ENCODE measurements around the gene HK2.
"Not testable (repeated sequence)": the region's sequence is repeated elsewhere in the genome, so short reads cannot be mapped to it uniquely, and the experiment has no call there.

Gene HK2

DNA sequence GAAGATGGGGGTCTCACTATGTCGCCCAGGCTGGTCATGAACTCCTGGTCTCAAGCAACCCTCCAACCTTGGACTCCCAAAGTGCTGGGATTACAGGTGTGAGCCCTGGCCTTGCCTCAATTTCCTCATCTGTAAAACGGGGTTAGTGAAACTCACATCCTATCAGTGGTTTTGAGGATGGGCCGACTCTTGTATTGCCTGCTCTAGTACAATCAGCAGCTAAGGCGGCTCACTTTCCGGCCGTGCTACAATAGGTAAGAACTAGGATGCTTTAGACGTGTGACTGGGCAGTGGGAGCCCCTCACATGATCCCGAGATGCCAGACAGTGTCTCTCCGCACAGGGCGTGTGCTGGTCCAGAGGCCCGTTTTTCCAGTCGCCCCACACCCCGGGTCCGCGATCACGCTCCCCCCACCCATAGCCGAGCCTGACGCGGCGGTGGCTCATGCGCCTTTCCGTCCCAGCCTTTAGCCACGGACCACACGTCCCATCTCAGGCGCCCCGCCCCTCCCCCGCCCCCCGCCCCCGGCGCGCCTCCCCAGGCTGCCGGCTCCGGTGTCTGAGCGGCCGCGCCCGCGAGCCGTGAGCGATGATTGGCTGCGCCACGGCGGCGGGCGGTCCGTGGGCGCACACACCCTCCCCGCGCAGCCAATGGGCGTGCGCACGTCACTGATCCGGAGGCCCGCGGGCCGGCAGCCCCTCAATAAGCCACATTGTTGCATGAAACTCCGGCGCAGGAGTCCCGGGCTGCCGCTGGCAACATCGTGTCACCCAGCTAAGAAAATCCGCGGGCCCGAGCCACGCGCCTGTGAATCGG lies at the start of gene HK2:
Gene HK2, plus strand, starts transcription at position 710 of the 816 bp plus-strand sequence. CDS start 454 bp downstream, outside the sequence.
- peak within 1 kb of the TSS; percentile 97 for H3K27ac Mint-ChIP-seq
- no peaks in the 10 kb centered on the region for H3K9me3 Mint-ChIP-seq
- peaks cover 34% of the 10 kb centered on the region for H3K36me3 Mint-ChIP-seq (ENCODE audit: low read depth)
- no peaks in the 10 kb centered on the region for H3K27me3 Mint-ChIP-seq
- DNase-seq = peak; percentile 88
- H3K4me1 Mint-ChIP-seq (ENCODE audit: low read depth) = peaks cover 48% of the 10 kb centered on the region
- peak within 1 kb of the TSS; percentile 96 for H3K4me3 Mint-ChIP-seq

DNA sequence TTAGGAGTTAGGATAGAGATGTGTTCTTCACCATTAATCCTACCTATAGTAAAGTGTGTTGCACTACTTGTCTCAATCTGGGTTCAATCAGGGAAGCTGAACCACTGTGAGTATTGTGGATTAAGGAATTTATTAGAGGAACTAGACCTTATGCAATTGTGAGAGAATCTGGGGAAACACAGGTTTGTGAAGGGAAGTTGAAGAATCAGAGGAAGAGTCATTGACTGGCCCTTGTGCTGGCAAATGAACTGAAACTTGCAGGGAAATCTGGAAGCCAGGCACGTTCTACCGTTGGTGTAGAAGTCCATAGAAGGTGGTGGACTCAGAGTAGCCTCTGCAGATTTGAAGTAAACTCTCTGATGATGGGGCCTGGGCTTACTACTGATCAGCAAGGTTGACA lies 44.7 kb upstream of the HK2 start:
- H3K4me1 Mint-ChIP-seq (ENCODE audit: low read depth) = no peaks in the 10 kb centered on the region

DNA sequence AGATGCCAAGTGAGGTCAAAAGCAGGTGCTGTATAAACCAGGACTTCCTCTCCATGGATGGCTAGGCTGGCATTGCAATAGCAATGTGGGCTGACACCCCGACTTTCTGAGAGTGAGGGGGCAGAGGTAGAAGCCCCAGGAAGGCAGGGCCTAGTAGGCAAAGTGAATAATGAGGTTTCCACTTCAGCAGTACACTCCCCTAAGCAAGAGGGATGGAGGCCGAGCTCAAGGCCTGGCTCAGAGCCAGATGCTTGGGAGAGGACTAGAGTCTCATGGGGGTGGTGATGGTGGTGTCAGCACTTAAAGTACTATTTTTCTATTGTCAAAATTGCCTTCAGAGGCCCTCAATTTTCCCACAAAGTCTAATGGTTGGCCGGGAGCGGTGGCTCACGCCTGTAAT lies 41.6 kb upstream of the HK2 start:
- Mint-ChIP-seq H3K9me3 (peaks cover 13% of the 10 kb centered on the region), H3K27ac (no peak overlapping the region), H3K4me3 (no peak overlapping the region), H3K27me3 (peaks cover 6% of the 10 kb centered on the region), H3K36me3 (ENCODE audit: low read depth) (no peaks in the 10 kb centered on the region), H3K4me1 (ENCODE audit: low read depth) (no peaks in the 10 kb centered on the region)
- no peak for DNase-seq

More for the DNA sequence above, 44.7 kb upstream of the HK2 start:
- no peak overlapping the region for H3K27ac Mint-ChIP-seq
- H3K36me3 Mint-ChIP-seq (ENCODE audit: low read depth) = no peaks in the 10 kb centered on the region
- peaks cover 13% of the 10 kb centered on the region for H3K9me3 Mint-ChIP-seq
- no peak overlapping the region for H3K4me3 Mint-ChIP-seq
- DNase-seq = no peak
- H3K27me3 Mint-ChIP-seq = peaks cover 6% of the 10 kb centered on the region

DNA sequence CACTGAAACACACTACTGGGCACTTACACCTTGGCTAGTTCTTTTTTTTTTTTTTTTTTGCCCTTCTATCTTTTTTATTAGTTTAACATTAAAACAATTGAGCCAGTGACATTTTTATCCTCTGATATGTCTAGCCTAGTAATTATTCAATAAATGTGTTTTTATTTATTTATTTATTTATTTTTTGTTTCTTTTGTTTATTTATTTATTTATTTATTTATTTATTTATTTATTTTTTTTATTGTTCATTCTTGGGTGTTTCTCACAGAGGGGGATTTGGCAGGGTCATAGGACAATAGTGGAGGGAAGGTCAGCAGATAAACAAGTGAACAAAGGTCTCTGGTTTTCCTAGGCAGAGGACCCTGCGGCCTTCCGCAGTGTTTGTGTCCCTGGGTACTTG lies 39.0 kb upstream of the HK2 start:
- not testable (repeated sequence) for H3K4me1 Mint-ChIP-seq (ENCODE audit: low read depth); DNase-seq; H3K4me3 Mint-ChIP-seq

DNA sequence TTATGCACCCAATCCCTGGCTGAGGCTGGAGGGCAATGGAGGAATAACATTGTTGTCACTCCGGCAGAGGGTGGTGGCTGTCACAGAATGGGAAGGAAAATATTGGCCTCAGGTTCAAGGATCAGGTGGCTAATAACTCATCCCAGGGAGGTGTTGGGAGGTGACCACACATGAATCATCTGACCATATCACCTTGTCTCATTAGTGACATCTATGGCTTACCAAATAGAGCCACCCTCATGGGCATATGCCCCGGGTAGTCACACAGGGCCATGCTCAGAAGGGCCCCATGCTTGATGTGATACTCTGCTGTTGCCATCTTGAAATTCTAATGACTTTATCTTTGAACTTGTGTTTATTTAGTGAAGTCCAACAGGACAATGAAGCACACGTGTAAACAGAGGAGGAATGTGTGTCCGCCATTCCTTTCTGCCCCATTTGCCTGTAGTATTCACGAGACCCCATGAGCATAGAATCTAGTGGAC lies 27.5 kb upstream of the HK2 start:
- H3K27ac Mint-ChIP-seq = no peak overlapping the region
- no peaks in the 10 kb centered on the region for H3K4me1 Mint-ChIP-seq (ENCODE audit: low read depth)
- no peak overlapping the region for H3K4me3 Mint-ChIP-seq
- DNase-seq = no peak
- H3K9me3 Mint-ChIP-seq = no peaks in the 10 kb centered on the region
- H3K36me3 Mint-ChIP-seq (ENCODE audit: low read depth) = no peaks in the 10 kb centered on the region
- H3K27me3 Mint-ChIP-seq = no peaks in the 10 kb centered on the region

More for the DNA sequence above, 39.0 kb upstream of the HK2 start:
- not testable (repeated sequence) for H3K36me3 Mint-ChIP-seq (ENCODE audit: low read depth); H3K27ac Mint-ChIP-seq; H3K9me3 Mint-ChIP-seq; H3K27me3 Mint-ChIP-seq

GRCh38 chr2:74806920-74807319 lies 27.0 kb upstream of the HK2 start:
- no peaks in the 10 kb centered on the region for H3K9me3 Mint-ChIP-seq
- H3K27me3 Mint-ChIP-seq = no peaks in the 10 kb centered on the region
- no peak overlapping the region for H3K4me3 Mint-ChIP-seq
- no peak for DNase-seq
- no peaks in the 10 kb centered on the region for H3K36me3 Mint-ChIP-seq (ENCODE audit: low read depth)
- no peaks in the 10 kb centered on the region for H3K4me1 Mint-ChIP-seq (ENCODE audit: low read depth)
- no peak overlapping the region for H3K27ac Mint-ChIP-seq

DNA sequence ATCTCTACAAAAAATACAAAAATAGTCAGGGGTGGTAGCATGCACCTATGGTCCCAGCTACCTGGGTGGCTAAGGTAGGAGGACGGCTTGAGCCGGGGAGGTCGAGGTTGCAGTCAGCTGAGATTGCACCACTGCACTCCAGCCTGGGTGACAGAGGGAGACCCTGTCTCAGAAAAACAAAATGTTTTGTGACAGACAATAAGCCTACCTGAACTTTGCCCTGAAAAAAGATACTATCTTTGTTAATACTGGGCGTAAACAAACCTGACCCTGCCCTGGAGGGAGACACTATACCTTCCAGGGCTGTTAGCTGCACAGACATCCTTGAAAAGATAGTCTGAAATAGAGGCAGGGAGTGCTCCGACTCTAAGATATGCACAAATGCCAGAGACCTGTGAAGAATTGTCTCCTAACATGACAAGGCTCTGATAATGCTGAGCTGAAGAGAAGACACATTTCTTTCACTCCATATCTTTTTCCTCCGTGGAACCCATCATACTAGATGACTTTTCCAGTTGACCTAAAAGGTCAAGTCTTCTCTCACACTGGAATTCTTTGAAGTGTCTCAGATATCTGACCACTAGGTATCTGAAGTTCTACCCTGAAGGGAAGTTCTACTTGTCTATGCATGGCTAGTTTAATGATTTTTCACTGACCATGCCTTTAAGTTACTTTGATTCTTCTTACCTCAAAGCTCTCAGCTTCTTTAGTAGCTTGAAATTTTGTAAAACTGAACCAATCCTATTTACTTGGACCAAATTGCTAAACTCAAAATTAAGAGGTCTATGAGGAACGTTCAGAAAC lies 20.9 kb upstream of the HK2 start:
- no peaks in the 10 kb centered on the region for H3K27me3 Mint-ChIP-seq
- H3K4me3 Mint-ChIP-seq = no peak overlapping the region
- no peak for DNase-seq
- peaks cover 3% of the 10 kb centered on the region for H3K4me1 Mint-ChIP-seq (ENCODE audit: low read depth)
- no peaks in the 10 kb centered on the region for H3K36me3 Mint-ChIP-seq (ENCODE audit: low read depth)
- H3K9me3 Mint-ChIP-seq = no peaks in the 10 kb centered on the region
- no peak overlapping the region for H3K27ac Mint-ChIP-seq

- no peak overlapping the region for H3K27ac Mint-ChIP-seq
- peaks cover 3% of the 10 kb centered on the region for H3K4me1 Mint-ChIP-seq (ENCODE audit: low read depth)
- no peak overlapping the region for H3K4me3 Mint-ChIP-seq
- no peaks in the 10 kb centered on the region for H3K27me3 Mint-ChIP-seq
- no peaks in the 10 kb centered on the region for H3K36me3 Mint-ChIP-seq (ENCODE audit: low read depth)
- no peak for DNase-seq
- no peaks in the 10 kb centered on the region for H3K9me3 Mint-ChIP-seq
Measured at GRCh38 chr2:74814102-74814501, 19.8 kb upstream of the HK2 start.

DNA sequence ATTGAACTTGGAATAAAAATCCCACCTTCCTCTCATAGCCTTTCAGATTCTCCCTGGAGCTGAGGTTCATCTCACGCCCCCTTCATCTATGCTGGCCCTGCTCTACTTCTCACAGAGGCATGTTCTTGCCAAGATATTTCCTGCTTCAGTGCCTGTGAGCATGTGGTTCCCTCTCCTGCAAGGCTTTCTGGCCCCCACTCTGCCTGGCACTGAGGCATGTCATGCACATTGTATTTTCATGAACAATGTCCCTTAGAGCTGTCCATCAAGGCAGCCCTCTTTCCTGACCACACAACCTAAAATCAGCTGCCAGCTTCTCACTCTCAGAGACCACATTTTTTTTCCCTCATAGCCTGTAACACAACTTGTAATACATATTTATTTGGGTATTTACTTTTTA lies 18.0 kb upstream of the HK2 start:
- no peak overlapping the region for H3K4me3 Mint-ChIP-seq
- no peaks in the 10 kb centered on the region for H3K36me3 Mint-ChIP-seq (ENCODE audit: low read depth)
- H3K27me3 Mint-ChIP-seq = no peaks in the 10 kb centered on the region
- H3K9me3 Mint-ChIP-seq = no peaks in the 10 kb centered on the region
- no peak overlapping the region for H3K27ac Mint-ChIP-seq
- no peak for DNase-seq
- peaks cover 3% of the 10 kb centered on the region for H3K4me1 Mint-ChIP-seq (ENCODE audit: low read depth)

DNA sequence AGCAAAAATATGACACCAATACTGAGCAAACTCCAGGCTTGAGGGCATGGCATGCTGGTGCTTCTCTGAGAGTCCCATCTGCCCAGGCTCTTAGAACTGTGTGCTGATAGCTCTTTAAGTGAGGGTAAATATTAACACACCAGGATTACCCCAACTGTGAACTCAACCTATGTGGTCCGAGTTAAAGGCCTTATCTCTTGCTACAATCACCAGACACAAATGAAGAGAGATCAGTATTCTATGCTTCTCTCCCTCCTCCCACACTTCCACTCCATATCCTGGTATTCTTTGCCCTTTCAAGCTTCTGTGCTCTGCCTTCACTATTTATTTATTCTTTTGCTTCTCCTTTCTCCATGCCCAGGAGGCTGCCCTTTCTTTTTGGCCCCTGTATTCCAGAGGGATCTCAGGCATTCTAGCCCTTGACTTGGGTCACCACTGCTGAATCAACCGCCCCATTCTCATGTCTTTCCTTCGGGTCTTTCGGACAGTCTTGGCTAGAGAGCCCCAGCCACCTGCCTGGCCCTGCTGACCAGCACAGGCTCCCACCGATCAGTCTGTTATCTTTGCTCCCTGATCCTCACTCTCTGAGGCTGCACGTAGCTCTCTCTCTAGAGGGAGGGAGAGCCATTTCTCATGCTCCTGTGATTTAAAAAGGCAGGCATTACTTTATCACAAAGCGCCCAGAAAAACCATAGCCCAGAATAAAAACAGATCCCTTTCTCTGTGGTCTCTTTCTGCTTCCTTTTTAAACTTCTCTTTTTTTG lies 17.2 kb upstream of the HK2 start:
- Mint-ChIP-seq H3K27ac (no peak overlapping the region), H3K36me3 (ENCODE audit: low read depth) (no peaks in the 10 kb centered on the region), H3K9me3 (no peaks in the 10 kb centered on the region), H3K4me3 (no peak overlapping the region), H3K27me3 (no peaks in the 10 kb centered on the region), H3K4me1 (ENCODE audit: low read depth) (peaks cover 3% of the 10 kb centered on the region)
- no peak for DNase-seq

GRCh38 chr2:74817304-74817675 lies 16.6 kb upstream of the HK2 start:
- no peak for DNase-seq
- Mint-ChIP-seq H3K4me3 (no peak overlapping the region), H3K4me1 (ENCODE audit: low read depth) (peaks cover 3% of the 10 kb centered on the region)

GRCh38 chr2:74819702-74820101 lies 14.2 kb upstream of the HK2 start:
- H3K36me3 Mint-ChIP-seq (ENCODE audit: low read depth) = no peaks in the 10 kb centered on the region
- no peaks in the 10 kb centered on the region for H3K27me3 Mint-ChIP-seq
- DNase-seq = no peak
- no peaks in the 10 kb centered on the region for H3K9me3 Mint-ChIP-seq
- no peak overlapping the region for H3K4me3 Mint-ChIP-seq
- H3K27ac Mint-ChIP-seq = no peak overlapping the region
- H3K4me1 Mint-ChIP-seq (ENCODE audit: low read depth) = peaks cover 3% of the 10 kb centered on the region

More at GRCh38 chr2:74817304-74817675, 16.6 kb upstream of the HK2 start:
- Mint-ChIP-seq H3K27ac (no peak overlapping the region), H3K36me3 (ENCODE audit: low read depth) (no peaks in the 10 kb centered on the region), H3K9me3 (no peaks in the 10 kb centered on the region), H3K27me3 (no peaks in the 10 kb centered on the region)

DNA sequence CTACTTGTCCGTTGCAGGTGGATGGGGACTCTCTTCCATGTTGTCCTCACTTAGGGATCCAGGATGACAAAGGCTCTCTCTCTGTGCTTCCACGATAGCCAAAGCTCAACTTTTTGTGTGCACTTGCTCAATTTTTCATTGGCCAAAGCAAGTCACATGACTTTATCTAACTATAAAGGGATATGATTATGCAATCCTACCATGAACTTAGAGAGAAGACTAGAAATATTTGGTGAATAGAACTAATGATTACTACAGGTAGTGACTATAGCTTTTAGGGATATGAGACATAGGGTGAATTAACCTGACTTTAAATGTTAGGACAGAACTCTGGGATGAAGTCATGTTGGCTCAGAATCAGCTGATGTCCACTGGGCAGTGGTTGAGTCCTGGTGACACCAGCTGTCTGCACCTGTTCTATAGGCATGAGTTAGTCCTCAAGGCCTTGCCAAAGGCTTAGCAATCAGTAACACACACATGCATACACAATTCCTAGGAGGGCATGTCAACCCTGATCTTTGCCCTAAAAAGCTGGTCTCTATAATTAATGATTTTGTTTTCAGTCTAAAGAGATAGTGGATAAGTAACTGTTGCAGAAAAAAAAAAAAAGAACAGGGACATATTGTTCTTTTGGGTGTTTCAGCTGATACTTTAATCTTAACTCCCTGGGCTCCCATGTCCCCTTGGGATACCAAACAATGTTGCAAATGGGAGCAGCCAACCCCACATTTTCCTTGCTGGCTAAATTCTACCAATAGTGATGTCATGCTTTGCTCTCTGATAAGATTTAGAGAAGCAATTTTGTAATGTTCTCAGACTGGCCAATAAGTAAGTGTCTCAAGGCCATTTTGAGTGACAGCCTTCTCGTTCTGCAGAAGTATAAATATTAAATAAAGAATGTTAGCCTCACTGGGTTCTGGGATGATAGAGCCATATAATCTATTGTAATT lies 12.5 kb upstream of the HK2 start:
- Mint-ChIP-seq H3K27me3 (no peaks in the 10 kb centered on the region), H3K4me3 (no peak overlapping the region), H3K36me3 (ENCODE audit: low read depth) (no peaks in the 10 kb centered on the region), H3K27ac (no peak overlapping the region), H3K4me1 (ENCODE audit: low read depth) (peaks cover 3% of the 10 kb centered on the region), H3K9me3 (no peaks in the 10 kb centered on the region)
- no peak for DNase-seq
